KBM-7 (cell line): ENCODE results near the gene PXMP2.
"Not testable (repeated sequence)": the region's sequence is repeated elsewhere in the genome, so short reads cannot be mapped to it uniquely, and the experiment has no call there.

Experiments
- DNase-seq: peaks from one replicate; pipeline ENCODE4 v3.0.0-alpha.2; 2015
- in situ Hi-C: fragments of 300-500 bp; cut with MboI; formaldehyde crosslinking; loops from 2 replicates; pipeline ENCODE4 v1.14.3; 2020; ENCODE audit warnings: low sequenced_read_pairs, low pct_unique_long_range_greater_than_20kb, mixed read lengths

PXMP2 gene

DNA sequence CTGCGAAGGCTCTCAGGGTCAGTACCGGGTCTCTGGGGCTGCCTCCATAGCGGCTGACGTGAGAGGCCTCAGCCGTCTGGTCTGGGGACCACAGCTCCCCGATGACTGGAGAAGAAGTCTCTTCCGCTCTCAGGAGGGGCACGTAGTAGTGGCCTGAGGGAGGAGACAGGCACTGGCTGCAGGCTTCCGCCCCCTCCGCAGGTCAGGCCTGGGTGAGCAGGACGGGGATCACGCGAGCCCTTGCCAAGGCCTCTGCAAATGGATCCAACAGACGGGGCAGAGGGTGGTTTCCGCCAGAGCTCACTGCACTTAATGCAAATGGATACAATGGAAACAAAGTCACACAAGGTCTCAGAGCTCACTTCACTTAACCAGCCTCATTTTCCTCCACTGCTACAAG, 49.5 kb downstream of the PXMP2 start:
- DNase-seq: no peak
- in situ Hi-C loops: no loop called here

DNA sequence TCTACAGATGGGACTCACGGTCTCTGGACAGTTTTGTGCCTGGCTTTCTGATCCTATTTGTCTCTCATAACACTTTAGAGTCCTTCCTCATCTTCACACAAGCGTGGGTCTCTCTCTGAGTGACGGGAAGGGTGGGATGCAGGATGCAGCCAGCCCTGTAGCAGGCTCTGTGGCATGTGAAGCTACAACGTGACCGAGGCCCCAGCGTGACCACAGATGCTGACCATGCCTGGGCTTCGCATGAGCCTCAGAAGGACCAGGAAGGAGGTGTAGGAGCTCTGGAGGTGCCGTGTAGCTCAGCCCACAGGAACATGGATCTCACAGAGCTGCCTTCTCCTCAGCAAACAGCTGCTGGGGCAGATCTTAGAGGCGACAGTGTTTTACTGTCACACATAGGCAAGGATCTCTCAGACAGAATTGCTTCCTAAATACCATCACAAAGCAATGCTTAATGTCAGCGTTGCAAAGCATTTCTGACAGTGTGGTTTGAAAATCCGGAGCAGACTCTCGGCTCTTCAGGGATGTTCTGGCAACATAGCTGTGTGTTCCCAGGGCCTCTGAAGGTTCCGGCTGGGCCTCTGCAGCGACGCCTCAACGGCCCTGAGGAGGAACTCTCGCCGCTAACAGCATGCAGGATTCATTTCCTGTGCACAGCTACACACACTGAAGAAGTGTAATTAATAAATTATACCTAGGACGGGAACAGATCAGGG, 52.4 kb downstream of the PXMP2 start:
- in situ Hi-C loops: no loop called here
- no peak for DNase-seq

DNA sequence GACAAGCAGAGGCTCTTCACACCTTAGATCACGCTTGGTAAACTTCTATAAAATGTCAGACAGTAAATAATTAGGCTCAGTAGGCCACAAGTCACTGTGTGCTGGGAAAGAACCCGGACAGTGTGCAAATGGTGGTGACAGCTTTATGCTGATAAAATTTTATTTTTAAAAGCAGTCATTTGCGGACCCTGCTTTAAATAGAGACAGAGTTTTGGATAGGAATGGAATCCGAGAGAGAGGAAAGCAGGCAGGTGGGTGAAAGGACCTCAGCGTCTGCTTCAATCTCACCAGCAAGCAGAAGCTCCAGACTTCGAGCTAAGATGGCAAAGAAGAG, 52.9 kb downstream of the PXMP2 start:
- no peak for DNase-seq
- in situ Hi-C loops: no loop called here

- in situ Hi-C loops: no loop called here
- no peak for DNase-seq
Observed at GRCh38 chr12:132740652-132741051, 53.3 kb downstream of the PXMP2 start.

GRCh38 chr12:132741620-132742019, 54.2 kb downstream of the PXMP2 start:
- in situ Hi-C loops: no loop called here
- no peak for DNase-seq

DNA sequence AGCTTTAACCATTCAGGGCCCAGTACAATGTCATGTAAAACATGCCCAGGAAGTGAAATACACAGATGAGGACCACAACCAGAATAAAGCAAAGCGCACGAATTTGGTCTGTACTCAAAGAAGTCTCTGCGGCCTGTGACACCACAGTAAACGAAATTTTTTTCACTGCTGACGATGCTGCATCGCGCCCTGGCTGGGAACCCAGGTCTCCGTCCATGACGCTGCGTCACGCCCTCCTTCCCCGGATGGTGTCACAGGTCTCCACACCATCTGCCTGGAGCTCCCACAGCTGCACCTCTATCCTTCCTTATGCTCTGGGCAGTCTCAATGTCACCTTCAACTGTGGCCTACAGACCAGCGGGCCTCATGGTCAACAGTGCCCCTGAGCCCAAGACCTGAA, 56.4 kb downstream of the PXMP2 start:
- DNase-seq: no peak
- in situ Hi-C loops: no loop called here

DNA sequence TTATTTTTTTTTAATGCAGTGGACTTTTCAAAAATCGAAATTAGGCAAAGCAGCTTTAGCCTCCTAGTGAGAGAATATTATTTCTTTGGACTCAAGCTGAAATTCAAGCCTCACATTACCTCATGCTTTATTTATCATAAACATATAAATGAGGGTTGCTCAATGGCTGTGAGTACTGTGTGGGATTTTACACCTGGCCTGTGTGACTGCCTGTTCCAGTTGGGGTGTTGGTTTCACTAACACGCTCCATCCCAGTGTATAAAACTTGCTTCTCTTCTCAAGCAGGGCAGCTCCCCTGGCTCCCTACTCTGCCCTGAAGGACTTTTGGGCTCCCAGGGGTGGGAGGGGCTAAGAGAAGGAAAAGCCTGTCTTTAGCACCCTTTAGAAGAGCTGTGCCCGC, 59.2 kb downstream of the PXMP2 start:
- in situ Hi-C loops: no loop called here
- DNase-seq: no peak

DNA sequence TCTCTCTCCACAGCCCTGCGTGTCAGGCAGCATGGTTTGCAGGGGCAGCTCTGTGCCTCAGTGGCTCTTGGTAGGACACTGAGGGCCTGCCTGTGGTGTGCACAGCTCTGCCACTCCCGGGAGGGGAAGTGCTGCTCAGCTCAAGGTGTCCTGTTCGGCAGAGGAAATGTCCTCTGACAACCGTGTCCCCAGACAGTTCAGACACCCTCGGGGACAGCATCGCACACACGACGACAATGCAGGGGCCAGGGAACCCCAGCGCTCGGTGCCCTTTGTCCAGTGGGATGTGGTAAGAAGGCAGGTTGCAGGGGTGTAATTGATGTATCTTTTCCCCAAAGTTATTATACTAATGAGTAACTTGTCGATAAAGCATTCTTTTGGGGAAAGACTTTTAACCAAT, 60.0 kb downstream of the PXMP2 start:
- in situ Hi-C loops: no loop called here
- DNase-seq: no peak

DNA sequence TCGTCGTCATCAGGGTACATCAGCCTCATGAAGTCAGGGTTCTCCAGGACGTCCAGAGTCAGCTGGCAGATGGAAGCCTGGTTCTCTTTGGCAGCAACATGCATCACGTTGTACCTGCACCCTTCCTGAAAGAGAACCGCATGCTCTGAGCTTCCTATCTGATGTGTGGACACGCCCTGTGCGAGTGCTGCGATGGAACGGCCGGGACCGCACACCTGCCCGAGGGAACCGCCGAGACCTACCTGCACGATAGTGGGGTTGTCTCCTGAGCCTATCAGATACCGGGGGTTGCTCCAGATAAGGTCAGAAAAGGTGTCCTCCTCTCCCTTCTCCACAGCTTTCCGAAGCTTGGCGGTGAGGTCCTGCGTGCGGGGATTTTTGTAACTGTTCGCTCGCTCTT, 60.5 kb downstream of the PXMP2 start:
- DNase-seq: no peak
- in situ Hi-C loops: no loop called here

- in situ Hi-C loops: no loop called here
Observed at GRCh38 chr12:132748319-132748718, 60.9 kb downstream of the PXMP2 start.

GRCh38 chr12:132753670-132754069, 66.3 kb downstream of the PXMP2 start:
- DNase-seq, in situ Hi-C loops: not testable (repeated sequence)

More at GRCh38 chr12:132748319-132748718, 60.9 kb downstream of the PXMP2 start:
- no peak for DNase-seq

- DNase-seq: no peak
- in situ Hi-C loops: no loop called here
Observed at GRCh38 chr12:132754160-132754932, 67.0 kb downstream of the PXMP2 start.
